ENCODE data around the gene VAV2. TPM values are rescaled to one million over a fixed set of nuclear protein-coding genes. Genes with fewer than 3 reads are reported as not detected.

VAV2 gene, protein sequence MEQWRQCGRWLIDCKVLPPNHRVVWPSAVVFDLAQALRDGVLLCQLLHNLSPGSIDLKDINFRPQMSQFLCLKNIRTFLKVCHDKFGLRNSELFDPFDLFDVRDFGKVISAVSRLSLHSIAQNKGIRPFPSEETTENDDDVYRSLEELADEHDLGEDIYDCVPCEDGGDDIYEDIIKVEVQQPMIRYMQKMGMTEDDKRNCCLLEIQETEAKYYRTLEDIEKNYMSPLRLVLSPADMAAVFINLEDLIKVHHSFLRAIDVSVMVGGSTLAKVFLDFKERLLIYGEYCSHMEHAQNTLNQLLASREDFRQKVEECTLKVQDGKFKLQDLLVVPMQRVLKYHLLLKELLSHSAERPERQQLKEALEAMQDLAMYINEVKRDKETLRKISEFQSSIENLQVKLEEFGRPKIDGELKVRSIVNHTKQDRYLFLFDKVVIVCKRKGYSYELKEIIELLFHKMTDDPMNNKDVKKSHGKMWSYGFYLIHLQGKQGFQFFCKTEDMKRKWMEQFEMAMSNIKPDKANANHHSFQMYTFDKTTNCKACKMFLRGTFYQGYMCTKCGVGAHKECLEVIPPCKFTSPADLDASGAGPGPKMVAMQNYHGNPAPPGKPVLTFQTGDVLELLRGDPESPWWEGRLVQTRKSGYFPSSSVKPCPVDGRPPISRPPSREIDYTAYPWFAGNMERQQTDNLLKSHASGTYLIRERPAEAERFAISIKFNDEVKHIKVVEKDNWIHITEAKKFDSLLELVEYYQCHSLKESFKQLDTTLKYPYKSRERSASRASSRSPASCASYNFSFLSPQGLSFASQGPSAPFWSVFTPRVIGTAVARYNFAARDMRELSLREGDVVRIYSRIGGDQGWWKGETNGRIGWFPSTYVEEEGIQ
- total RNA-seq, result 15.5 and 20.9 TPM in 2 replicates

DNA sequence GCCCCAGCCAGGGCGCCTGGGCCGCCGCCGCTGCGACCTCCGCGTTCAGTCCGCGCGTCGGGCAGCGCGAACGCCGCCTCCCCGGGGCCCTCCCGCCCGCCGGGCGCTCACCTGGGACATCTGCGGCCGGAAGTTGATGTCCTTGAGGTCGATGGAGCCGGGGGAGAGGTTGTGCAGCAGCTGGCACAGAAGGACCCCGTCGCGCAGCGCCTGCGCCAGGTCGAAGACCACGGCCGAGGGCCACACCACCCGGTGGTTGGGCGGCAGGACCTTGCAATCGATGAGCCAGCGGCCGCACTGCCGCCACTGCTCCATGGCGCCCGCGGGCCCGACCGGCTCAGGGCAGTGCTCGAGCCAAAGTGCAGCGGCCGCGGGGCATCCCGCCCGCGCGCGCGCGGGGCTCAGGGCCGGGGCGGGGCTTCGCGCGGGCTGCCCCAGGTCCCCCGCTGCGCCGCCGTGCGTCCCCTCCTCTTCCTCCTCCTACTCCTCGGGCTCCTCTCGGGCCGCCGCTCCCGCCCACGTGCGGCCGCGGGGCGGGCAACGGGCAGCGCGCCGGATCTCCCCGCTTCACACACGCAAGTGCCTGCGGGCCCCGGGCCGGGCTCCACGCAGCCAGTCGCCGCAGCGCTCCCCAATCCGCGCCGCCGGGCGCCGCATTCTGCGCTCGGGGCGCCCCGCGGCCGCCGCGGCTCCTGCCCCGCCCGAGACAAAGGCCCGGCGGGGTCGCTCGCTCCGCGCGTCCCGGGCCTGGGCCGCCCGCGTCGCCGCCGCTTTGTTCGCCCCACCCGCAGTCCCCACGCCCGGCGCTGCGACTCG, at the start of gene VAV2:
Gene VAV2, minus strand, starts transcription at position 361 of the 816 bp plus-strand sequence. Its CDS starts 46 bp downstream, at position 315.

DNA sequence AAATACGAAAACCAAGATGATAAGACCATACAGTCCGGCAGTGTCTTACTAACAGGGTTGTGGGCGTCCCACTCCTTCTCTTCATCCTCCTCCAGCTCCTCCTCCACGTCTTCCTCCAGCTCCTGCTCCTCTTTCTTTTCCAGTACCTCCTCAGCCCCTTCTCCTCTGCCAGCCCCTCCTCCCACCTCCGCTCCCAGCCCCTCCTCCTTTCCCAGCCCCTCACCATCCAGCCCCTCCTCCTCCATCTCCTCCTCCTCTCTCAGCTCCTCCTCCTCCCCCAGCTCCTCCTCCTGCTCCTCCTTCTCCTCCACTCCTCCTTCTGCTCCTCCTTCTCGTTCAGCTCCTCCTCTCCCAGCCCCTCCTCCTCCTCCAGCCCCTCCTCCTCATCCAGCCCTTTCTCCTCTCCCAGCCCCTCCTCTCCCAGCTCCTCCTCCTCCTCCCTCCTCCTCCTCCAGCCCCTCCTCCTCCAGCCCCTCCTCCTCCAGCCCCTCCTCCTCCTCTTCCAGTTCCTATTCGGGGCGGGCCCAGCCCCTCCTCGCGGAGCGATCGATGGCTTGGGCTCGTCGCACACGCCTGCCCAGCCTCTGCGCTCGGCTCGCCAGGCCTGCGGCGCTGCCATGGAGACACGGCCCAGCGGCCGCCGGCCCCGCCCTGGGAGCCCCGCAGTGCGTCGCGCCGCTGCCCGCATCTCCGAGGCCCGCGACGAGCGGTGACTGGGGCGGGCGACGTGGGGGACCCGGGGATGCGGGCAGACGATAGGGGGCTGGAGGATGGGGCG, 32.9 kb upstream of the VAV2 start, which contains the start of gene BRD3OS:
Gene BRD3OS, plus strand, starts transcription at position 654 of the 778 bp plus-strand sequence. CDS start 1,267 bp downstream, outside the sequence.

DNA sequence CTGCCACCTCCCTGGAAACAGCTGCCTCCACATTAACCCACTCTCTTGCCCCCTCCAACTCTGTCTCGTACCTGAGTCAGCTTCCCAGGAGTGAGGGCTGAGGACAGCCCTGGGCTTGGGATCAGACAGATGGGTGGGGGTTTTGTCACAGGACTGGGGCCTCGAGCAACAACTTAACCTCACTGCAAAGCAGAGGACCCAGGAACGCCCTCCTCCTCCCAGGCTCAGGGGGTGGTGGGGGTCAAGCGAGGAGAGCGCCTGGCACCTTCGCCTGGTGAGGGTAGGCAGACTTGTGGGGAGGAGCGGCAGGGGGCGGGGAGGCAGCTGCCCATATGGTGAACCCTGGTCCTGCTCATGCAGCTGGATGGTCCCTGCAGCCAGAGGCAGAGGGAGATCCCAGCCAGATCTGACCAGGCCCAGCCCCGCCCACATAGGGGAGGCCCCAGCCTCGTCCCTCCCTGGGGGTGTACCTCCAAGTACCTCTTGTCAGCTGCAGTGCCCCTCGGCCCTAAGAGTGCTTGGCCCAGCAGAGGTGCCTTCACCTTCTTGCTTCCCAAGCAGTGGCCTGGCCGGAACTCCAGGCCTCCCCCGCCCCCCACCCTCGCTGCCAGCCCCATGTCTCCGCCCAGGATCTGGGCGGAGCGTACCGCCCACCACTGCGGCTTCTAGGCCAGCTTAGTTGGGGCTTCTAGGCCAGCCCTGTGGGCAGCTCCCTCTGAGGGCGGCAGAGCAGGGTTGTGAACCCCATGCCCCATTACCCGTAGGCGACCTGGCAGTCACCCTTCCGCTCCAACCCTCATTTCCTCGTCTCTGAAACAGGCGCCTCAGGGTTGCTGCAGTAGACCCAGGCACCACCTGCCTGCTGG, 254.1 kb downstream of the VAV2 start, which contains the start of gene SARDH:
Gene SARDH, minus strand, starts transcription at position 579 of the 866 bp plus-strand sequence. CDS start 4,179 bp downstream, outside the sequence.

Other genes starting within 250 kb of the VAV2 start
- gene BRD3OS, start 33.2 kb upstream of the VAV2 start, total RNA-seq, result 8.4 and 11.2 TPM in 2 replicates
- gene BRD3, start 75.7 kb upstream of the VAV2 start, total RNA-seq, result 7.6 and 13.9 TPM in 2 replicates
- 19.5 and 20.1 TPM in 2 replicates for gene WDR5, start 143.8 kb upstream of the VAV2 start, total RNA-seq
- not detected in 2 replicates for gene RNU6ATAC, start 172.2 kb upstream of the VAV2 start, total RNA-seq